B cell (primary cell): Measurements from ENCODE around the gene TRERF1. TPM values are rescaled to one million over a fixed set of nuclear protein-coding genes. Genes with fewer than 3 reads are reported as not detected.

Experiments
- ATAC-seq: fragments of 200-7000 bp; cut with Tn5 transposase; one replicate; pipeline ENCODE4 v1.10.0; 2021; ENCODE audit warnings: low read depth, mild to moderate bottlenecking, moderate number of reproducible peaks, moderate library complexity
- CTCF ChIA-PET: fragments of 350-600 bp; sonication (Branson Sonifier 250); formaldehyde crosslinking; loops from one replicate; lab custom pipeline; 2021; ENCODE audit warnings: antibody characterized with exemption, inconsistent platforms; lab: Charles Lee
- POLR2A ChIA-PET: fragments of 350-600 bp; sonication (Branson Sonifier 250); formaldehyde crosslinking; loops from one replicate; lab custom pipeline; 2021; ENCODE audit warnings: antibody characterized with exemption; lab: Charles Lee
- DNase-seq: peaks from one replicate; pipeline ENCODE4 v3.0.0; 2013
- H2AFZ ChIP-seq: 2 replicates; pipeline ENCODE4 v1.6.1; 2012; ENCODE audit warnings: mild to moderate bottlenecking, low read depth, low read length; ENCODE audit not compliant: insufficient read depth, poor library complexity, severe bottlenecking
- H3K27ac ChIP-seq, 2 donors: 1 replicate in 1 of 2; 2 replicates in 1 of 2; pipeline ENCODE4 v1.5.1; 2012 to 2013; ENCODE audit warnings: low read length in 2 of 2, mild to moderate bottlenecking in 2 of 2, moderate library complexity in 1 of 2
- H3K27me3 ChIP-seq, 4 experiments: fragments of 200-600 bp in 1 of 4; sonication (generic) in 1 of 4; replicated peaks in 1 of 4; 1 replicate in 2 of 4; 2 replicates in 2 of 4; pipeline versions ENCODE4 v1.6.1 to v1.7.0; 2013 to 2016; ENCODE audit warnings: low read length in 3 of 4, mild to moderate bottlenecking in 2 of 4, mixed read lengths in 1 of 4, moderate library complexity in 1 of 4; ENCODE audit not compliant: insufficient read depth in 4 of 4, control insufficient read depth in 3 of 4; ENCODE audit errors: control extremely low read depth in 1 of 4
- H3K36me3 ChIP-seq, 2 experiments: replicated peaks in 1 of 2; 1 replicate in 1 of 2; 2 replicates in 1 of 2; pipeline versions ENCODE4 v1.6.1 to v1.7.1; 2013; ENCODE audit warnings: low read length in 1 of 2; ENCODE audit not compliant: insufficient read depth in 2 of 2, control insufficient read depth in 1 of 2; ENCODE audit errors: control extremely low read depth in 1 of 2, extremely low read depth in 1 of 2
- H3K4me1 ChIP-seq, 2 donors: fragments of 200-600 bp in 1 of 2; sonication (generic) in 1 of 2; 1 replicate in 1 of 2; 2 replicates in 1 of 2; pipeline versions ENCODE4 v1.5.1 to v1.6.1; 2013 to 2017; ENCODE audit warnings: low read length in 2 of 2; ENCODE audit not compliant: control insufficient read depth in 2 of 2, insufficient read depth in 2 of 2
- H3K4me2 ChIP-seq: replicated peaks from 2 replicates; pipeline ENCODE3; 2012; ENCODE audit warnings: mild to moderate bottlenecking, low read depth, low read length; ENCODE audit not compliant: poor library complexity, severe bottlenecking
- H3K4me3 ChIP-seq, 5 experiments: fragments of 200-600 bp in 1 of 5; sonication (generic) in 1 of 5; 1 replicate in 3 of 5; 2 replicates in 2 of 5; pipeline versions ENCODE4 v1.5.1 to v1.7.0; 2011 to 2016; ENCODE audit warnings: low read length in 4 of 5, mild to moderate bottlenecking in 4 of 5, low read depth in 2 of 5, control low read depth in 1 of 5, moderate library complexity in 1 of 5; ENCODE audit not compliant: insufficient read depth in 1 of 5; ENCODE audit errors: control extremely low read depth in 1 of 5, extremely low read depth in 1 of 5
- H3K79me2 ChIP-seq: fragments of 200-600 bp; sonication (generic); one replicate; pipeline ENCODE4 v1.6.0; 2016; ENCODE audit warnings: low read length; ENCODE audit not compliant: control insufficient read depth, insufficient read depth
- H3K9ac ChIP-seq: fragments of 200-600 bp; sonication (generic); 2 replicates; pipeline ENCODE4 v1.6.1; 2017; ENCODE audit warnings: mild to moderate bottlenecking, low read length, moderate library complexity
- H3K9me3 ChIP-seq, 3 donors: one replicate each; pipeline versions ENCODE4 v1.6.1 to v1.7.1; 2013; ENCODE audit warnings: low read length in 2 of 3; ENCODE audit not compliant: control insufficient read depth in 2 of 3, insufficient read depth in 1 of 3; ENCODE audit errors: control extremely low read depth in 1 of 3
- H4K20me1 ChIP-seq: 2 replicates; pipeline ENCODE4 v1.6.0; 2012; ENCODE audit warnings: mild to moderate bottlenecking, low read length; ENCODE audit not compliant: insufficient read depth, control insufficient read depth, poor library complexity, severe bottlenecking
- H3K27ac Mint-ChIP-seq: one replicate; pipeline ENCODE4 v1.8.0; 2021; ENCODE audit warnings: mixed read lengths
- H3K27me3 Mint-ChIP-seq: one replicate; pipeline ENCODE4 v1.8.0; 2021; ENCODE audit warnings: mixed read lengths
- H3K4me1 Mint-ChIP-seq: one replicate; pipeline ENCODE4 v1.8.0; 2021; ENCODE audit warnings: mixed read lengths
- H3K4me3 Mint-ChIP-seq: one replicate; pipeline ENCODE4 v1.8.0; 2021; ENCODE audit warnings: mixed read lengths
- H3K9me3 Mint-ChIP-seq: one replicate; pipeline ENCODE4 v1.8.0; 2022; ENCODE audit warnings: mixed read lengths; ENCODE audit not compliant: insufficient read depth
- EZH2 ChIP-seq: IDR thresholded peaks from 2 replicates; pipeline ENCODE4 v1.6.1; 2012; ENCODE audit warnings: borderline replicate concordance, low read depth, mild to moderate bottlenecking, moderate library complexity, low read length; ENCODE audit not compliant: insufficient read depth, poor library complexity, severe bottlenecking
- WGBS: methylation state at CpG from one replicate; pipeline ENCODE4 v1.1.5; 2013; ENCODE audit warnings: missing lambda C conversion rate; ENCODE audit not compliant: insufficient coverage; 5-methylcytosine and 5-hydroxymethylcytosine counted together
- intact Hi-C: fragments of 100-400 bp; cut with micrococcal nuclease; formaldehyde crosslinking; loops from one replicate; pipeline ENCODE4 v1.10.0; 2022
- polyA plus RNA-seq: library from polyadenylated mRNA; depleted of rRNA; stranded (reverse); fragments of >200 nt; gene quantifications from 2 replicates; pipeline ENCODE4 v1.2.3, GENCODE V29; 2012
- total RNA-seq, 2 donors: library from RNA; stranded (reverse); fragments of 120-200 nt in 1 of 2; gene quantifications; 1 replicate in 1 of 2; 2 replicates in 1 of 2; pipeline versions ENCODE4 v1.2.3 to v1.2.4, GENCODE V29; 2013 to 2022
- TF ChIP-seq, protein P1 (sequence below): fragments of 200-600 bp; IDR thresholded peaks from one replicate; pipeline ENCODE4 v1.8.0; 2022; ENCODE audit warnings: antibody characterized with exemption, mild to moderate bottlenecking

Gene TRERF1
- total and polyA plus RNA-seq, 2 donors (not counting 1 experiment from before 2014, with no cell fraction given) = 3.5 to 6.7 TPM

DNA sequence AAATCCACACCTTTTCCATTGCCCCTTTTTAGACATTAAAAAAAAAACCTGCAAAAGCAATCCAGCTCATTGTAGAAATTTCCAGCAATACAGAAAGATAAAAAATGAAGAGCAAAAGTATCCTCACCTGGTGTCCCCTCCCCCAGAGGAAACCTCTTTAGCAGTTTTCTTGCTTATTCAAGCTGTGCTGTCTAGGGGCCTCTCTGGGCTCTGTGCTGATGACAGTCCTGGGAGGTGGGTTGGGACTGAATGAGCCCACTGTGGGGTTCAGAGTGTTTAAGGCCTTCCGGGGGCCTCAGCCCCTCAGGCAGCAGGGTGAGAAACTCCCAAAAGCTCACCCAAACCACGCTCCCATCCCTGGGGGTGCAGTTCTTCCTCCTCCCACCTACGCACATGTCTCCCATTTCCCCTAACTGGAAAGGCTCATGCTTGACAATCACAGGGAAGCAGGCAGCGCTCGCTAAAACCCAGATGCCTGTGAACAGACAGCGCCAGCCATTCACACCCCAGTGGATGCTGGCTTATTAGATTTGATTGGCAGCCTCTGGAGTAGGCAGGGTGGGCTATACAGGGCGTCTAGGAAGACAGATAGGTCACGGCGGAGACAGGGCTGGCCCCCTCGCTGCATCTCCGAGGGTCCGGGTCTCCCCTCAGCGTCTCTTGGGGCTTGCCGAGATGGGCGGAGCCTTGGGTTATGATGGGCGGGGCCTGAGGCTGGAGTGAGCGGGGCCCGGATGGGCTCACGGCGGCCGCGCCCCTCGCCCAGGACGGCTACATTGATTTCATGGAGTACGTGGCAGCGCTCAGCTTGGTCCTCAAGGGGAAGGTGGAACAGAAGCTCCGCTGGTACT lies 274.0 kb downstream of the TRERF1 start:
- no peaks in the 10 kb centered on the region for H3K36me3 ChIP-seq
- H3K9ac ChIP-seq = peak overlapping the region; percentile 11
- peak; percentile 18 for DNase-seq
- peak overlapping the region; percentile 51 for H3K4me2 ChIP-seq
- ChIA-PET POLR2A (interaction anchor here (0.6 kb wide), 1 partner anchor 98 kb away, joined by 3 read pairs; no protein-coding TSS in a partner anchor), CTCF (no interaction called here)
- H3K27me3 ChIP-seq = peaks cover 0 to 16% (median 2%) of the 10 kb centered on the region in 4 experiments
- no peaks in the 10 kb centered on the region for H3K9me3 Mint-ChIP-seq
- peak overlapping the region; percentile 45 for H3K4me3 Mint-ChIP-seq
- WGBS = 23% methylated on average over 26 of the region's 27 CpGs
- H3K27ac Mint-ChIP-seq = no peak overlapping the region
- peaks cover 7% of the 10 kb centered on the region for H3K4me1 Mint-ChIP-seq
- intact Hi-C loops = no loop called here
- H3K79me2 ChIP-seq = no peaks in the 10 kb centered on the region
- no peak overlapping the region for H3K4me3 ChIP-seq
- H2AFZ ChIP-seq = peak overlapping the region; percentile 54
- no peak for ATAC-seq
- H4K20me1 ChIP-seq = no peaks in the 10 kb centered on the region
- peaks cover 5 to 7% of the 10 kb centered on the region in 2 donors for H3K4me1 ChIP-seq
- H3K9me3 ChIP-seq = no peaks in the 10 kb centered on the region
- no peak for TF ChIP-seq EZH2
- TF ChIP-seq, protein P1, sequence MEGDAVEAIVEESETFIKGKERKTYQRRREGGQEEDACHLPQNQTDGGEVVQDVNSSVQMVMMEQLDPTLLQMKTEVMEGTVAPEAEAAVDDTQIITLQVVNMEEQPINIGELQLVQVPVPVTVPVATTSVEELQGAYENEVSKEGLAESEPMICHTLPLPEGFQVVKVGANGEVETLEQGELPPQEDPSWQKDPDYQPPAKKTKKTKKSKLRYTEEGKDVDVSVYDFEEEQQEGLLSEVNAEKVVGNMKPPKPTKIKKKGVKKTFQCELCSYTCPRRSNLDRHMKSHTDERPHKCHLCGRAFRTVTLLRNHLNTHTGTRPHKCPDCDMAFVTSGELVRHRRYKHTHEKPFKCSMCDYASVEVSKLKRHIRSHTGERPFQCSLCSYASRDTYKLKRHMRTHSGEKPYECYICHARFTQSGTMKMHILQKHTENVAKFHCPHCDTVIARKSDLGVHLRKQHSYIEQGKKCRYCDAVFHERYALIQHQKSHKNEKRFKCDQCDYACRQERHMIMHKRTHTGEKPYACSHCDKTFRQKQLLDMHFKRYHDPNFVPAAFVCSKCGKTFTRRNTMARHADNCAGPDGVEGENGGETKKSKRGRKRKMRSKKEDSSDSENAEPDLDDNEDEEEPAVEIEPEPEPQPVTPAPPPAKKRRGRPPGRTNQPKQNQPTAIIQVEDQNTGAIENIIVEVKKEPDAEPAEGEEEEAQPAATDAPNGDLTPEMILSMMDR = no peak
- H3K27ac ChIP-seq = no peak overlapping the region
- H3K27me3 Mint-ChIP-seq = peaks cover 23% of the 10 kb centered on the region

DNA sequence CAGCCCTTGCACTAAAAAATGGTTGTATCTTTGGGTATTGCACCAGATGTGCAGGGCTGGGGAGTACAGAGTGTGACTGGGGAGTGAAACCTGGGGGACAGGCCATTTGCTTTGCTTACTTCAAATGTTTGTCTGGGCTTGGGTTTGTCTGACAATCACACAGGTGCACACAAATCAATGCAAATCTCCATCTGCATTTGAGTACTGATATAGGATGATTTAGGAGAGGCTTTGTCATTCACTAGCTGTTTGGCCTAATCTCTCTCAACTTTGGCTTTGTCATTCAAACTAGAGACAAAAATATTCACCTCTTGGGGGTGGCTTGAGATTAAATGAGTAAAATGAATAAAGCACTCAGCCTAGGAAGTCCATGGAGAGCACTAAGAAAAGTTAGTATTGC lies 274.7 kb downstream of the TRERF1 start:
- H2AFZ ChIP-seq = no peak overlapping the region
- no peak overlapping the region for H3K27ac ChIP-seq
- no peaks in the 10 kb centered on the region for H3K36me3 ChIP-seq
- POLR2A ChIA-PET = no interaction called here
- no peak for TF ChIP-seq EZH2
- TF ChIP-seq, protein P1 = no peak
- H3K4me1 ChIP-seq = peaks cover 5 to 7% of the 10 kb centered on the region in 2 donors
- Mint-ChIP-seq H3K4me3 (no peak overlapping the region), H3K9me3 (no peaks in the 10 kb centered on the region), H3K27me3 (peaks cover 23% of the 10 kb centered on the region), H3K27ac (no peak overlapping the region), H3K4me1 (peaks cover 7% of the 10 kb centered on the region)
- ATAC-seq (no peak), DNase-seq (no peak)
- CTCF ChIA-PET = no interaction called here
- no peak overlapping the region for H3K4me3 ChIP-seq
- H3K4me2 ChIP-seq = no peak overlapping the region
- no peaks in the 10 kb centered on the region for H3K79me2 ChIP-seq
- H3K9me3 ChIP-seq = no peaks in the 10 kb centered on the region
- H3K9ac ChIP-seq = no peak overlapping the region
- H4K20me1 ChIP-seq = no peaks in the 10 kb centered on the region
- intact Hi-C loops = no loop called here
- peaks cover 0 to 16% (median 2%) of the 10 kb centered on the region in 4 experiments for H3K27me3 ChIP-seq
